GM12873 (cell line): Measurements from ENCODE around the gene PARVG.

ENCODE experiments used
- TF ChIP-seq, protein P1 (sequence below): IDR thresholded peaks from 2 replicates; pipeline ENCODE4 v1.5.1; 2012; ENCODE audit warnings: low read depth, mild to moderate bottlenecking, moderate library complexity, low read length, control low read depth; ENCODE audit not compliant: insufficient read depth; ENCODE audit errors: missing control alignments

PARVG gene

DNA sequence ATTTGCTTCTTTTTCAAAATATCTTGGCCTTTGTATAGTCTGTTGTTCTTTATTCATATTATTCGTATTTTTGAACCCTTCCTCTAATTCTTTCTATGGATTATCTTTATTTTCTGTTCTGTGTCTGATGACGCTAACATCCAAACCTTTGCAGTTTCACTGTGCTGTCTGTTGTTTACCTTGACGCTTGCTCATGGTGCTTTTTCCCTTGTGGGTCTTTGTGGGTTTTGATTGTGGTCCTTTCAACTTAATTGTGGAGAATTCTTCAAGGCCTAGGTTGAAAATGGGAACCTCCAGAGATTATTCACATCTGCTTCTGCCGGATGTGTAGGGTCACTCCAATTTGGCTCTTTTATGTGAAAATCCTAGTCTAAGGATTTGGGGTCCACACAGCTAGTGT lies 34.6 kb downstream of the PARVG start:
- TF ChIP-seq, protein P1, sequence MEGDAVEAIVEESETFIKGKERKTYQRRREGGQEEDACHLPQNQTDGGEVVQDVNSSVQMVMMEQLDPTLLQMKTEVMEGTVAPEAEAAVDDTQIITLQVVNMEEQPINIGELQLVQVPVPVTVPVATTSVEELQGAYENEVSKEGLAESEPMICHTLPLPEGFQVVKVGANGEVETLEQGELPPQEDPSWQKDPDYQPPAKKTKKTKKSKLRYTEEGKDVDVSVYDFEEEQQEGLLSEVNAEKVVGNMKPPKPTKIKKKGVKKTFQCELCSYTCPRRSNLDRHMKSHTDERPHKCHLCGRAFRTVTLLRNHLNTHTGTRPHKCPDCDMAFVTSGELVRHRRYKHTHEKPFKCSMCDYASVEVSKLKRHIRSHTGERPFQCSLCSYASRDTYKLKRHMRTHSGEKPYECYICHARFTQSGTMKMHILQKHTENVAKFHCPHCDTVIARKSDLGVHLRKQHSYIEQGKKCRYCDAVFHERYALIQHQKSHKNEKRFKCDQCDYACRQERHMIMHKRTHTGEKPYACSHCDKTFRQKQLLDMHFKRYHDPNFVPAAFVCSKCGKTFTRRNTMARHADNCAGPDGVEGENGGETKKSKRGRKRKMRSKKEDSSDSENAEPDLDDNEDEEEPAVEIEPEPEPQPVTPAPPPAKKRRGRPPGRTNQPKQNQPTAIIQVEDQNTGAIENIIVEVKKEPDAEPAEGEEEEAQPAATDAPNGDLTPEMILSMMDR, result no peak

GRCh38 chr22:44217346-44217745 lies 36.6 kb downstream of the PARVG start:
- TF ChIP-seq, protein P1, result no peak

DNA sequence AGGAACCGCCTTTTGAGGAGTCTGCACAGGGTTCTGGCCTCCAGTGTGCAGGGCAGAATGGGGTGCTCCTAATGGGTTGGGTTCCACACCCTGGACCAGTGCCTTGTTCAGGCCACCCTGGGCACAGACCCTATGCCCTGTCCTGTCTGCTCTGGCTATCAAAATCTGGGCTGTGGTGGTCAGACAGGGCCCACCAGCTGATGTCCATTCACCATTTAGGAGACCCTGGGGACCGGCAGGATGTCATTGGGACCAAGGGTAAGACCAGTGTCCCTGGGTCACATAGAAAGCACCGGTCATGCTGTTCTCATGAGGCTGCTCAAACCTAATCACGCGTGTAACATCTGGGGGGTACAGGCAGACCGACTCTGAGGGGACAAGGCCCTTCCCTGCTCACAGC lies 37.3 kb downstream of the PARVG start:
- TF ChIP-seq, protein P1, result no peak

- TF ChIP-seq, protein P1, result no peak
These were observed 38.6 kb downstream of the PARVG start for GRCh38 chr22:44219101-44219870.

DNA sequence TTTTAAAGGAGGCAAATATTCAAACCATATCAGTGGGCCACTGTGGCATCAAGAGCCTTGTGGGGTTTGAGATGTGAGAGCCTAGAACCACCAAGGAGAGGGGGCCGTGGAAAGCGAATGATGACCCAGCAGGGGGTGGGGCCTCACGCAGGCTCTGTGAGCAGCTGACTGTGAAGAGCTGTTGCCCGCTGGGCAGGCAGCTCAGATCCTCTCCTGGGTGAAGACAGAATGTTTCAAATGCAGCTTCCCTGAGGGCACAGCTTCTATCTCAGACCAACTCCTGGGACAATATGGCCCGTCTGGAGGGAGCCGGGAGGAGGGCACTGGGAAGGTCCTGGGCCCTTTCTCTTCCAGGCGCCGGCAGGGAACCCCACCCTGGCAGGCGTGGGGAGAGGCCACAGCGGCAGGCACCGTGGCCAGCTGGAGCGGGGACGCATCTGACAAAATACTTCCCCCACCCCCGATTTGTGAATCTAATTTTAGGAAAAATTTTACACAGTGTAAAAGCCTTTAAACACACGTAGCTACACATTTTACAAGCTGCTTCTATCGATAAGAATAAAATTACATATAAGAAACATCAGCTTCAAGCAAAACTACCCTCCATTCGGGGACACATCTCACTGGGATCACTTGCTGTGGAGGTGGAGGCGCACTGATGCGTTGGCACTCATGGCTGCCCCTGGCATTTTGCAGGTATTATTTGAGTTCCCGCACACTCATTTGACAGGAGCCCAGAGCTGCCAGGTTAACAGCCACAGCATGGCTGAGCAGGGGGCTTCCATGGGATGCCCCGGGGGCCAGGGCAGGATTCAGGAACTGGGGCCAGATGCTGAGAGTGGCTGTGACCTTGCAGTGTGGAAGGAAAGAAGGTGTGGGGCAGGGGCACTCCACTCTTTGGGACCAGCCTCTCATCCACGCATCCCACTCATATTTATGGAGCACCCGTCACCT lies 40.3 kb downstream of the PARVG start:
- TF ChIP-seq, protein P1, result no peak

GRCh38 chr22:44221710-44222475 lies 41.2 kb downstream of the PARVG start:
- TF ChIP-seq, protein P1, result no peak
